Lung (tissue), 12 donors: ENCODE measurements around the gene CATSPERD. TPM values are rescaled to one million over a fixed set of nuclear protein-coding genes. Genes with fewer than 3 reads are reported as not detected.

ENCODE experiments used
- ATAC-seq: fragments of 200-7000 bp; cut with Tn5 transposase; one replicate; pipeline ENCODE4 v1.9.1; 2020; ENCODE audit warnings: moderate number of reproducible peaks; ENCODE audit not compliant: insufficient read depth, low FRiP score
- DNase-seq, 3 donors: peaks; one replicate each; pipeline ENCODE4 v3.0.0-alpha.2; 2013 to 2017
- H3K27ac ChIP-seq, 2 donors: one replicate each; pipeline ENCODE4 v1.5.1; 2013; ENCODE audit warnings: mild to moderate bottlenecking in 2 of 2, moderate library complexity in 2 of 2, control low read depth in 1 of 2, inconsistent platforms in 1 of 2, low read depth in 1 of 2, low read length in 1 of 2
- H3K27me3 ChIP-seq, 3 donors: one replicate each; pipeline ENCODE4 v1.5.1; 2013; ENCODE audit warnings: low read length in 2 of 3; ENCODE audit not compliant: control insufficient read depth in 3 of 3, insufficient read depth in 3 of 3
- H3K36me3 ChIP-seq, 4 donors: one replicate each; pipeline ENCODE4 v1.5.1; 2013; ENCODE audit warnings: low read length in 4 of 4, mild to moderate bottlenecking in 1 of 4, moderate library complexity in 1 of 4; ENCODE audit not compliant: control insufficient read depth in 4 of 4, insufficient read depth in 4 of 4
- H3K4me1 ChIP-seq, 5 donors: one replicate each; pipeline ENCODE4 v1.5.1; 2013; ENCODE audit warnings: low read length in 5 of 5, mild to moderate bottlenecking in 2 of 5, moderate library complexity in 1 of 5; ENCODE audit not compliant: control insufficient read depth in 5 of 5, insufficient read depth in 5 of 5
- H3K4me3 ChIP-seq: one replicate; pipeline ENCODE4 v1.5.1; 2013; ENCODE audit warnings: mild to moderate bottlenecking, control low read depth, moderate library complexity
- H3K9ac ChIP-seq, 2 donors: one replicate each; pipeline ENCODE4 v1.5.1; 2013; ENCODE audit warnings: low read length in 2 of 2, control low read depth in 1 of 2; ENCODE audit not compliant: insufficient read depth in 1 of 2
- H3K9me3 ChIP-seq, 4 donors: one replicate each; pipeline ENCODE4 v1.5.1; 2013; ENCODE audit warnings: low read length in 3 of 4, mild to moderate bottlenecking in 1 of 4, moderate library complexity in 1 of 4; ENCODE audit not compliant: control insufficient read depth in 4 of 4, insufficient read depth in 3 of 4
- WGBS, 2 donors: extraction: QIAGEN DNeasy Blood & Tissue Kit; methylation state at CpG; one replicate each; pipeline ENCODE4 v1.1.7; 2013; 5-methylcytosine and 5-hydroxymethylcytosine counted together
- polyA plus RNA-seq, 2 donors: library from polyadenylated mRNA; stranded (reverse); fragments of 200-250 nt; gene quantifications; one replicate each; pipeline ENCODE4 v1.2.1, GENCODE V29; 2013
- total RNA-seq, 2 donors: library from RNA; depleted of rRNA in 1 of 2; stranded (reverse); fragments of >200 nt in 1 of 2; gene quantifications; one replicate each; pipeline ENCODE4 v1.2.1, GENCODE V29; 2014 to 2021
- TF ChIP-seq, protein P1 (sequence below): IDR thresholded peaks from 2 replicates; pipeline ENCODE4 v1.5.1; 2012; ENCODE audit warnings: mild to moderate bottlenecking; ENCODE audit errors: control extremely low read depth, extremely low read depth
- donor health status: control.
- donor health status: control.
- donor health status: Bipolar disorder and iron deficiency.
- donor health status: healthy.
- donor health status: DM: yes; HTN: yes; CAD: no.

Gene CATSPERD
- total and polyA plus RNA-seq, 4 donors = 8.2 to 11.3 (median 9.2) TPM

DNA sequence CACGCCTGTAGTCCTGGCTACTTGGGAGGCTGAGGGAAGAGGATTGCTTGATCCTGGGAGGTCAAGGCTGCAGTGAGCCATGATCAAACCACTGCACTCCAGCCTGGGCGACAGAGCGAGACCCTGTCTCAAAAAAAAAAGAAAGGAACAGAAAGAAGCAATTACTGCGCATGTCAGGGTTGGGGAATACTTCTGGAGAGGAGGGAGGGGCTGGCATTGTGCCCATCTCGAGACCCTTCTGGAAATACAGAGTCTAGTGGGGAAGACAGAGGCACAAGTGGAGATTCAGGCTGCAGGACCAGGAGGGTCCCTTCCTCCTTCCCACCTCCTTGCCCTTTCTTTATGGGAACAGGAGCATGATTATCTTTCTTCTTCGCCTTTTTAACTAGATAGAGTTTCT lies 33.3 kb downstream of the CATSPERD start:
- ATAC-seq (no peak), DNase-seq (no peak)
- Histone ChIP-seq H3K9me3 (no peaks in the 10 kb centered on the region), H3K4me3 (no peak overlapping the region), H3K36me3 (no peaks in the 10 kb centered on the region), H3K27me3 (peaks cover 0 to 2% (median 0%) of the 10 kb centered on the region in 3 donors), H3K4me1 (no peaks in the 10 kb centered on the region), H3K27ac (no peak overlapping the region), H3K9ac (no peak overlapping the region)
- TF ChIP-seq, protein P1, sequence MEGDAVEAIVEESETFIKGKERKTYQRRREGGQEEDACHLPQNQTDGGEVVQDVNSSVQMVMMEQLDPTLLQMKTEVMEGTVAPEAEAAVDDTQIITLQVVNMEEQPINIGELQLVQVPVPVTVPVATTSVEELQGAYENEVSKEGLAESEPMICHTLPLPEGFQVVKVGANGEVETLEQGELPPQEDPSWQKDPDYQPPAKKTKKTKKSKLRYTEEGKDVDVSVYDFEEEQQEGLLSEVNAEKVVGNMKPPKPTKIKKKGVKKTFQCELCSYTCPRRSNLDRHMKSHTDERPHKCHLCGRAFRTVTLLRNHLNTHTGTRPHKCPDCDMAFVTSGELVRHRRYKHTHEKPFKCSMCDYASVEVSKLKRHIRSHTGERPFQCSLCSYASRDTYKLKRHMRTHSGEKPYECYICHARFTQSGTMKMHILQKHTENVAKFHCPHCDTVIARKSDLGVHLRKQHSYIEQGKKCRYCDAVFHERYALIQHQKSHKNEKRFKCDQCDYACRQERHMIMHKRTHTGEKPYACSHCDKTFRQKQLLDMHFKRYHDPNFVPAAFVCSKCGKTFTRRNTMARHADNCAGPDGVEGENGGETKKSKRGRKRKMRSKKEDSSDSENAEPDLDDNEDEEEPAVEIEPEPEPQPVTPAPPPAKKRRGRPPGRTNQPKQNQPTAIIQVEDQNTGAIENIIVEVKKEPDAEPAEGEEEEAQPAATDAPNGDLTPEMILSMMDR = no peak
- 72 to 81% methylated on average over 6 of the region's 6 CpGs for WGBS, 2 donors

DNA sequence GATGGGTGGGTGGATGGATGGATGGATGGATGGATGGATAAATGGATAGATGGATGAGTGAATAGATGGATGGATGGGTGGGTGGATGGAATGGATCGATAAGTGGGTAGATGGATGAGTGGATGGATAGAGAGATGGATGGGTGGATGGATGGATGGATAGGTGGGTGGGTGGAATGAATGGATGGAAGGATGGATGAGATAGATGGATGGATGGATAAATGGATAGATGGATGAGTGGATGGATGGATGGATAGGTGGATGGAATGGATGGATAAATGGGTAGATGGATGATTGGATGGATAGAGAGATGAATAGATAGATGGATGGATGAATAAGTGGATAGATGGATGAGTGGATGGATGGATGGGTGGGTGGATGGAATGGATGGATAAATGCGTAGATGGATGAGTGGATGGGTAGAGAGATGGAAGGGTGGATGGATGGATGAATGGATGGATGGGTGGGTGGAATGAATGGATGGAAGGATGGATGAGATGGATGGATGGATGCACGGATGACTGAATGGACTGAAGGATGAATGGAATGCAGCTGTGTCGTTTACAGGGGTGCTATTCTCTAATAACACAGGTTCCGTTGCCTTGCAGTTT lies 42.3 kb downstream of the CATSPERD start:
- ATAC-seq (no peak), DNase-seq (no peak)
- H3K4me1 ChIP-seq = no peaks in the 10 kb centered on the region
- TF ChIP-seq, protein P1 = no peak
- no peak overlapping the region for H3K27ac ChIP-seq
- H3K9ac ChIP-seq = no peak overlapping the region
- H3K4me3 ChIP-seq = no peak overlapping the region
- H3K36me3 ChIP-seq = no peaks in the 10 kb centered on the region
- WGBS, 2 donors = 90 to 95% methylated on average over 5 of the region's 5 CpGs
- peaks cover 0 to 2% (median 0%) of the 10 kb centered on the region in 3 donors for H3K27me3 ChIP-seq
- peaks cover 0 to 2% (median 0%) of the 10 kb centered on the region in 4 donors for H3K9me3 ChIP-seq

DNA sequence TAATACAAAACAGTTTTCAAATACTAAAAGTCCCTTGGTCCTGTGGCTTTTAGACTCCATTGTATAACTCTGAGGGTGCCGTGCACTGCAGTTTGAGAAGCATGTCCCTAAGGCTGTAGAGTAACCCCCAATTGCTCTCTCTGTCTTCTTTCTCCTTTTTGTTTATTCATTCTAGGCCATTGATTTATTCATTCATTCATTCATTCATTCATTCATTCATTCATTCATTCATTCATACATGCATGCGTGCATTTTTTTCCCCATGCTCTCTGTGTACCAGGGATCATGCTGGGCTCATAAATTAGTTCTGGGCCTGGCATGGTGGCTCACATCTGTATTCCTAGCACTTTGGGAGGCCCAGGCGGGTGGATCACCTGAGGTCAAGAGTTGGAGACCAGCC lies 44.8 kb downstream of the CATSPERD start:
- H3K36me3 ChIP-seq = no peaks in the 10 kb centered on the region
- ATAC-seq (no peak), DNase-seq (no peak)
- H3K4me3 ChIP-seq = no peak overlapping the region
- 92 to 94% methylated on average over 3 of the region's 3 CpGs for WGBS, 2 donors
- TF ChIP-seq, protein P1 = no peak
- H3K9me3 ChIP-seq = peaks cover 0 to 2% (median 0%) of the 10 kb centered on the region in 4 donors
- no peaks in the 10 kb centered on the region for H3K4me1 ChIP-seq
- no peaks in the 10 kb centered on the region for H3K27me3 ChIP-seq
- H3K27ac ChIP-seq = no peak overlapping the region
- H3K9ac ChIP-seq = no peak overlapping the region

DNA sequence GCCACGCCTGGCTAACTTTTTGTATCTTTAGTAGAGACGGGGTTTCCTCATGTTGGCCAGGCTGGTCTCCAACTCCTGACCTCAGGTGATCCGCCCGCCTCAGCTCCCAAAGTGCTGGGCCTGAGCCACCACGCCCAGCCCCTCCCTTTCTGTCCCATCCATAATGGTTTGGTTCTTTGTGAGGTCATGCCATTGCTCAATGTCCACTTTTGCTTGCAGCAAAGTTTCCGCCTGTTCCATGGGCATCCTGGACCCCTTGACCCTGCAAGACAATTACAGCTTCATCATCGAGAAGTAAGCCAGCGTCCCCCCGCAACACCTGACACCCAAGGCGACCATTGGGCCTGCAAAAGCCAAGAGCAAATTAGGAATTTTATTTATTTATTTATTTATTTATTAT lies 47.5 kb downstream of the CATSPERD start:
- no peaks in the 10 kb centered on the region for H3K27me3 ChIP-seq
- 92 to 93% methylated on average over 10 of the region's 10 CpGs for WGBS, 2 donors
- no peak for ATAC-seq

More for the DNA sequence above, 47.5 kb downstream of the CATSPERD start:
- Histone ChIP-seq H3K36me3 (no peaks in the 10 kb centered on the region), H3K4me3 (no peak overlapping the region), H3K27ac (no peak overlapping the region), H3K9ac (no peak overlapping the region), H3K9me3 (peaks cover 0 to 2% (median 0%) of the 10 kb centered on the region in 4 donors), H3K4me1 (no peaks in the 10 kb centered on the region)
- no peak for DNase-seq
- TF ChIP-seq, protein P1 = no peak
